GM19035 (cell line): ENCODE measurements around the gene DNAJA3.

Source experiments
- ATAC-seq: cut with Tn5 transposase; IDR thresholded peaks from one replicate; pipeline ENCODE4 v1.9.1; 2021; ENCODE audit not compliant: unreplicated experiment

DNAJA3 gene

DNA sequence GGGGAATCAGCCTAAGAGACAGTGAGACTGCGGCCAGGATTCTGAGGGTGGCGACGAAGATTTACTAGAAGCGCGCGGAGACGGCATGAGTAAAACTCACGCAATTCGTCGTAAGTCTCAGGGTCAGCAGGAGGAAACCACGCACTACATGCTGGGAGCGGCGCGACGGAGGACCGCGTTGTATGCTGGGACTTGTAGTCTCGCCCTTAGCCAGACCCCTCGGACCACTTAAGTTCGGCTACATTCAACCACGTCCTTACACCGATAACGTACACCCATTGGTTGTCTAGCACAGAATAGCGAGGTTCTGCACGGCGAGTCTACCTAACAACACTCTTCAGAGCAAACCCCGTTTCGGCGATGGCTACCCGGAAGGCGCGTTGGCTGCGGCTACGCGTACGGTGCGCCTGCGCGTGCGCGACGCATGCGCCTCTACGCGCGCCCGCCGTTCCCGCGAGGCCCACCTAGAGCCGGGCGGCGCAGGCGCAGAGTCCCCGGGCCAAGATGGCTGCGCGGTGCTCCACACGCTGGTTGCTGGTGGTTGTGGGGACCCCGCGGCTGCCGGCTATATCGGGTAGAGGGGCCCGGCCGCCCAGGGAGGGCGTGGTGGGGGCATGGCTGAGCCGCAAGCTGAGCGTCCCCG lies at the start of gene DNAJA3:
Gene DNAJA3, plus strand, starts transcription at position 491 of the 643 bp plus-strand sequence. Its CDS starts 14 bp downstream, at position 505.
- peak; percentile 92 for ATAC-seq

DNA sequence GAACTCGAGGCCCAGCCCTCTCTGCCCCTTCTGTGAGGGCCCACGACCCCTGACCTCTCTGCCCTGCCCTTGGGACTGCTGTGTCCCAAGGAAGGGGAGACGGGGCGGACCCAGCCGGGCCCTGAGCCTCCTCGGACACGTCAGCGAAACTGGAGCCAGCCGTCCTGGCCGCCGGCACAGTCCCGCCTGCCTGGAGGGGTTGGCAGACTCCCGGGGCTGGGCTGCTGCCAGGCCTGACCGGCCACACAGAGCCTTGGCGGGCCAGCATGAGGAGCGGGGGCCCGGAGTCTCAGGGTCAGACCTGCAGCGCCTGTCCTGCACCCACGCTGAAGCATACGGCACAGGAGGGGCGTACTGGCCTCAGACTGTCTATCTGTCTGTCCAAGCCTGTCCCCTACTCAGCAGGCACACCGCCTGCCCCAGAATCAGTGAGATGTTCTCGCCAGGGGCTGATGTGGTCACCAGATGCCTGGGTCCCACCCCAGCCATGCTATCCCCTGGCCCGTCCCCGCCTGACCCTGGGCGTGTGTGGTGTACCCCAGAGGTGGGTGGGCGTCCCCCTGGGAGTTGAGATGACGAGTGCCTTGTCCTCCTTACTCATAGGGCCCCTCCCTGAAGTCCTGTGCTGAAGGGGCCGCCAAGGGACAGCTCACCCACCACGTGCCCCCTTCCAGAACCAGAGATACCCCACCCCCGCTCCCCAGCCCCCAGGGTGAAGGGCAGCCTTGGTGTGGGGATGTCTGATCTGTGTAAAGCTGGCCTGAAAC lies 49.4 kb upstream of the DNAJA3 start:
- ATAC-seq: no peak

DNA sequence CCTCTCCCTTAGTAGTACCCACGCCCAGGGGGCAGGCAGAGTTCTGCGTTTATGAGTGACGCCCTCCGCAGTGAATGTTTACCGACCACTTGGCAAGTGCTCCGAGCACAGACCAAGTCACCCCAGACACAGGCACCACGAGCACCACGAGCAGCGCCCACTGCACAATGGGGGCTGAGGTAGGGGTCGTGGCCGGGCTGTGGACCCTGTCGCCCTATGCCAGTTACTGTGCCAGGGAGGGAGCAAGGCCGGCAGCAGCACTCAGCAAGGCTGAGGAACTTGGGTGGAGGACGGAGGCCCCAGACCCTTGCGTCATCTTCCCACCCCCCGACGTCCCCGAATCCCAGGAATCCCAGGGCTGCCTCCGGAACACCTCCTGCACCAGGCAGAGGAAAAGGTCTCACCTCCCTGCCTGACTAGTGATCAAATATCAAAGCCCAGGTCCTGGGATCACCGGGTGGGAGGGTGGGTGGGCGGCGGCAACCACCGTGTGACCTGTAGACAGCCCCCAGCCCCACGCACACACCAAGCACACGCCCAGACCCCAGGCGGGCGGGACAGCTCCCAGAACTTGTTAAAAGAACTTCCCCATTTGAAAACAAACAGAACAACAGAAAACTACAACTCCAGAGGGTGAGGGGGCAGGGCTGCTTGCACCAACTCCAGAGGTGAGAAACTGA lies 48.6 kb upstream of the DNAJA3 start:
- no peak for ATAC-seq

- ATAC-seq: no peak
Measured at GRCh38 chr16:4377573-4378154, 48.0 kb upstream of the DNAJA3 start.

GRCh38 chr16:4378161-4378666 lies 47.5 kb upstream of the DNAJA3 start:
- no peak for ATAC-seq

DNA sequence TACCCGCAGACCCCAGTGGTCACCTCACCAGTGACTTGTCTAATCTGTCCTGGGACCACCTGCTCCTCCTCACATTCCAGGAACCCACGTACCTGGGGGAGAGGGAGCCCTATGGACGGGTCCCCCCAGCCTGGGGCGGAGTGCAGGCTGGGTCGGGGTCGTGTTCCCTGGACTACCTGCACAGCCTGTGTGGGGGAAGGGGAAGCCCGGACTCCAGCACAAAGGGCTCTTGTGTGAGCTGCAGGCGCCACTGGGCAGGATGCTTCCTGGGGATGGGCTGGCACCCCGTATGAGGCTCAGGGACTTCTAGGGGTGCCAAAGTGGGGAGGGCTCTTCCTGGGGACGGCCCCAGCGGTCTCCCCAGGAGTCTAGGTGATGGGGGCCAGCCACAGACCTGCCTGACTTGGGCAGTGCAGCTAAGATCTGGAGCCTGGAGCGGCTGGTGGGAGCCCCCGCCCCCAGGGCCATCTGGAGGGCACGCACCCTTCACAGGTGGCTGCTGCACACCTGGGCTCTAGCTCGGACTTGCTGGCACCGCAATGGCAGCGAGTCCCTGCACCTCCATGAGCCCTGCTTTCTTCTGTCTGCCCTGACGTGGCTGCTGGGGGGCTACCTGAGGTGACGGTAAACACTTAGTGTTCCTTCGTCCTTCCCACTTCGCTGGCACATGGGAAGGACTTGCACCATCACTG lies 46.5 kb upstream of the DNAJA3 start:
- ATAC-seq: no peak

- no peak for ATAC-seq
Measured at GRCh38 chr16:4380119-4381063, 45.3 kb upstream of the DNAJA3 start.

- ATAC-seq: no peak
Measured at GRCh38 chr16:4381072-4381934, 44.4 kb upstream of the DNAJA3 start.

- no peak for ATAC-seq
Measured at GRCh38 chr16:4381935-4382794, 43.5 kb upstream of the DNAJA3 start.

GRCh38 chr16:4382795-4383357 lies 42.8 kb upstream of the DNAJA3 start:
- no peak for ATAC-seq

DNA sequence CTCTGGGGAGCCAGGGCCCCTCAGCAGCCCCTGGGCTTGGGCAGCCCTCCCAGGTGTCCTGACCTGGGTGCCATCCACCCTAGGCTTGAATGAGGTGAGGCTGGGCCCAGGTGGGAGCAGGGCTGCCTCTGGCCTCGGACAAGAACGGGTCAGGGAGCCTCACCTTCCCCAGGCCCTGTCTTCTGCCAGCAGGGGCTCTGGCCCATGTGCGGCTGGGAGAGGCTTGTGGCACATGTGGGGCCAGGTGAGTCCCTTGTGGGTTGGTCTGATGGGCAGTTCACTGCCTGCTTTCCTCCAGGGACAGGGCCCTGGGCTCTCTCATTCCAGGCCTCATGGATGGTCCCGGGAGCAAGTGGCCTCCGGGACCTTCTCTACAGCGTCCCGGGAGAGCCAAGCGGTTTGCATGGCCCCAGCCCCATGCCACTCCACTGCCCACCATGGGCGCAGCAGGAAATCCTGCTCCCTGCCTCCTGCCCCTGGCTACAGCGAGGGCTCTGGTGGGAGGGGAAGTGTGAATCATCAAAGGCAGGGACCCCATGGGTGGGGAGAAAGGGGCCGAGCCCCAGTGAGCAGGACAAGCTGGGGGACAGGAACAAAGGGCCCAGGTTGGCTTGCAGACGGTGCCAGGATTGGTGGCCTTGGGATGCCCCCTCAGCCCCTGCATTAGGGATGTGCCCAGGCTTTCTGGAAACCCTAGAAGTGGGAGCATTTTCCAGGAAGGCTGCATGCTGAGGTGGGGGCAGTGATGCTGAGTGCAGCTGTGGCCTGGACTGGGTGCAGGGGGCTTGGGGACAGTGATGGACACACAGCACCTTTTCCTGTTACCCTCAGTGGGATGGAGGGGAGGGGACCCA lies 41.9 kb upstream of the DNAJA3 start:
- no peak for ATAC-seq

DNA sequence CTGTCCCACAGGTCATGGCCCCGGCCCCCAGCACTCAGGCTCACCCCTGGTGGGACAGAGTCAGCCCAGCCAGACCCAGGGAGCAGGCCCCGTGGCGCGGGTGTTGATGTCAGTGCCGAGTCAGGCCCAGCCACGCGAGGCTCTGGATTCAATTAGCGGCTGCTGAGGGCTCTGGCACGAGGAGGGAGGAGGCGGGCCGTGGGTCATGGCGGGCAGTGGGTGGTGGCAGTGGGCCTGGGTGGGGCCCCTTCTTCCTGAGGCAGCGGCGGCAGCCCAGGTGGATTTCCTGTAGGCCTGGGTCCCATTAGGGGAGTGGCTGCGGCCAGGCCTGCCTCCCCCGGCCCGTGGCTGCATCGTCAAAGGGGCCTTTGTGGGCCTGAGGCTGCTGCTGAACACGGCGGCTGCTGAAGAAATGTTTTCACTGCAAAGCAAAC lies 41.1 kb upstream of the DNAJA3 start:
- ATAC-seq: no peak

DNA sequence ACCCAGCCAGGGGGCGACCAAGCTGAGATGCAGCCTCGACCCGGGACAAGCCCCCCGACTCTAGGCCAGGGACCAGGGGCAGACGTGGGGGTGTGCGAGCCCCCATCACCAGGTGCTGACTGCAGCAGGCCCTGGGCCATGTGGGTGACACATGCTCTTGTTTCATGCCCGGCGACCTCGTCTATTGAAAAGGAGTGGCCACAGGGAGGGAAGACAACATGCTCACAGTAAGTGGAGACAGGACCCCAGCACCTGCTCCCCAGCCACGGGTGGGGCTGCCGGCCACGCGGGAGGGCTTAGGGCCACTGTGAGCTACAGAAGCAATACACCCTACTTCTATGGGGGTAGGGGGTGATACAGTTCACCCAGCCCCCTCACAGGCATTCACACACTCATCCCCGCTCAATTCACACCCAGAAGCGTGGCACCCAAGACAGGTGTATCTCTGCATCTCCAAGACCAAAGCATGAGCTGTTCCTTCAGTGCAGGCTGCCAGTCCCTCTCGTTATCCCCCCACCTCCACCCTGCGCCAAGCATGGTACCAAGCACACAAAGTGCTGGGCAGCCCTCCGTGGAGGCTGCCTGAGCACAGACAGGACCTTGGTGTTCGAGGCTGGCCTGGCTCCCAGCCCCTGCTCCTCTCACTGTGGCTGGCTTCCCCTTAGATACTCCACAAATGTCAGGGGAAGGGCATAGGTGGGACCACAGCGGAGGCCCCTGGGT lies 40.4 kb upstream of the DNAJA3 start:
- ATAC-seq: no peak

DNA sequence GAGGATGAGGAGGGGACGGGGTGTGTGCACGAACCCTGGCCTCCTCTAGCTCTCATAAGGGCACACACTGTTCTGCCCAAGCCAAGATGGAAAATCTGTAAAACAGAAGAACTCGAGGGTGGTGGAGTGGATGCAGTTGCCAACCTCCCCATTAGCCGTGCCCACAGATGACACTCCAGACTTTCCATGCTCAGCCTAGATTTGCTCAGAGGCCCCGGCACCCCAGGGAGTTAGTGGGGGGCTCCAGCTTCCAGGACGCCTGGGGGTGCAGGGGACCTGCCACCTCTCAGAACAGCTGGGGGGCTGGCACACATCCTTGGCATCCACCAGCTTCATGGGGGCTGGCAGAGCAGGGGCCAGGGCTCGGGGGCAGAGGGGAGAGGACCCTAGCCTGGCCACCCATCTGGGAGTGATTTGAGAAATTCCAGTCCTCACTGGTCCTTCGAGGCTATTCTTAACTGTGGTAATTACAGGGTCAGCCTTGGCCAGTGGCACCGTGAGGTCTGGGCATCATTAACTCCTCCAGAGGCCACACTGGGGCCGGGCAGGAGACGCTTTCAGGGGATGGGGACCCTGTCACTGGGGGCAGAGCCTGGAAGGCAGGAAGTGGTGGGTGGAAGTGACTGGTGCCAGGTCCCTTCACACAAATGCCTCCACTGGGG lies 39.7 kb upstream of the DNAJA3 start:
- ATAC-seq: no peak

- no peak for ATAC-seq
Measured at GRCh38 chr16:4386451-4386805, 39.2 kb upstream of the DNAJA3 start.
